Measurements from ENCODE around the gene KANK4.

DNA sequence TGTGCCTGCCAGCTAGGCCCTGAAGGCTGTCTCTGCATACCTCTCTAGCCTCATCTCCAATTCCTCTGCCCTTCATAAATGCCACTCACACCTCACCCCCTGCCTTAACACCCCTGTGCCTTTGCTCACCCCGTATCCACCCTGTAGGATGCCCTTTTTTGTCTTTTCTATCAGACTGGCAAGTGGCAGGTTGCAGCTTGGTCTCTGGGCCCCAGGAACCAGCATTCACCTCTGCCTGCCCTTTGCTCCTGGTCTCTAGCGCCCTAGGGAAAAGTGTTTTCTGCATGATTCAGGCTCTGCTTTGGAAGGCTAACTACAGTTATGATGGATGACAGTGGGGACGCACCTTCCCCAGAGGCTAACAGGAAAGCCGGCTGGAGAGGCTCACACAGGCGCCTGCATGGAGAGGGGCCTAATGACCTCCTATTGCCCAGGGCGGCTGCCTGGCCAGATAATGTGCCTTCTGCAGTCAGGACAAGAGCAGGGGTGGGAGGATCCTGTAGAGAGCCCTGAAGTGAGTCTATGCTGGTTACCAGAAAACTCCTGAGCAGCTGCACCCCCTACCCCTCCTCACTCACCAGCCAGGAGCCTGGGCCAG, 11.2 kb downstream of the KANK4 start:
- no peak for TF ChIP-seq RARB (CRISPR knock-in tag; IDR thresholded peaks at IDR 0.05)
- TF ChIP-seq OSR1 (CRISPR knock-in tag; IDR thresholded peaks at IDR 0.05), result no peak
- TF ChIP-seq, protein P1, sequence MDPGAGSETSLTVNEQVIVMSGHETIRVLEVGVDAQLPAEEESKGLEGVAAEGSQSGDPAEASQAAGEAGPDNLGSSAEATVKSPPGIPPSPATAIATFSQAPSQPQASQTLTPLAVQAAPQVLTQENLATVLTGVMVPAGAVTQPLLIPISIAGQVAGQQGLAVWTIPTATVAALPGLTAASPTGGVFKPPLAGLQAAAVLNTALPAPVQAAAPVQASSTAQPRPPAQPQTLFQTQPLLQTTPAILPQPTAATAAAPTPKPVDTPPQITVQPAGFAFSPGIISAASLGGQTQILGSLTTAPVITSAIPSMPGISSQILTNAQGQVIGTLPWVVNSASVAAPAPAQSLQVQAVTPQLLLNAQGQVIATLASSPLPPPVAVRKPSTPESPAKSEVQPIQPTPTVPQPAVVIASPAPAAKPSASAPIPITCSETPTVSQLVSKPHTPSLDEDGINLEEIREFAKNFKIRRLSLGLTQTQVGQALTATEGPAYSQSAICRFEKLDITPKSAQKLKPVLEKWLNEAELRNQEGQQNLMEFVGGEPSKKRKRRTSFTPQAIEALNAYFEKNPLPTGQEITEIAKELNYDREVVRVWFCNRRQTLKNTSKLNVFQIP (CRISPR knock-in tag; IDR thresholded peaks at IDR 0.05; ENCODE audit: borderline replicate concordance, low read depth), result no peak
- TF ChIP-seq ZFP3 (CRISPR knock-in tag; IDR thresholded peaks at IDR 0.05), result no peak
- TF ChIP-seq TOX (CRISPR knock-in tag; IDR thresholded peaks at IDR 0.05; ENCODE audit: borderline replicate concordance), result no peak
- TF ChIP-seq ARNTL (CRISPR knock-in tag; IDR thresholded peaks at IDR 0.05; ENCODE audit: borderline replicate concordance, low read depth), result no peak
- TF ChIP-seq, protein P2, sequence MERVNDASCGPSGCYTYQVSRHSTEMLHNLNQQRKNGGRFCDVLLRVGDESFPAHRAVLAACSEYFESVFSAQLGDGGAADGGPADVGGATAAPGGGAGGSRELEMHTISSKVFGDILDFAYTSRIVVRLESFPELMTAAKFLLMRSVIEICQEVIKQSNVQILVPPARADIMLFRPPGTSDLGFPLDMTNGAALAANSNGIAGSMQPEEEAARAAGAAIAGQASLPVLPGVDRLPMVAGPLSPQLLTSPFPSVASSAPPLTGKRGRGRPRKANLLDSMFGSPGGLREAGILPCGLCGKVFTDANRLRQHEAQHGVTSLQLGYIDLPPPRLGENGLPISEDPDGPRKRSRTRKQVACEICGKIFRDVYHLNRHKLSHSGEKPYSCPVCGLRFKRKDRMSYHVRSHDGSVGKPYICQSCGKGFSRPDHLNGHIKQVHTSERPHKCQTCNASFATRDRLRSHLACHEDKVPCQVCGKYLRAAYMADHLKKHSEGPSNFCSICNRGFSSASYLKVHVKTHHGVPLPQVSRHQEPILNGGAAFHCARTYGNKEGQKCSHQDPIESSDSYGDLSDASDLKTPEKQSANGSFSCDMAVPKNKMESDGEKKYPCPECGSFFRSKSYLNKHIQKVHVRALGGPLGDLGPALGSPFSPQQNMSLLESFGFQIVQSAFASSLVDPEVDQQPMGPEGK (CRISPR knock-in tag; IDR thresholded peaks at IDR 0.05; ENCODE audit: borderline replicate concordance), result no peak
- TF ChIP-seq ZFP30 (CRISPR knock-in tag; IDR thresholded peaks at IDR 0.05), result no peak
